ENCODE results near the gene ZNF385C.

- TF ChIP-seq RFX5 (IDR thresholded peaks at IDR 0.05) (no peak), CTCF (IDR thresholded peaks at IDR 0.05) (no peak)
Measured at GRCh38 chr17:42071810-42072209, 26.5 kb downstream of the ZNF385C start.
